Measurements from ENCODE around the gene PNPLA3.
"Not testable (repeated sequence)": the region's sequence is repeated elsewhere in the genome, so short reads cannot be mapped to it uniquely, and the experiment has no call there.

PNPLA3 gene

GRCh38 chr22:43889201-43889859 is 34.3 kb upstream of the PNPLA3 start:
- no peak for DNase-seq

- DNase-seq: peak in 9 of 56 donors; percentile 5 to 45 (median 23)
Measured at GRCh38 chr22:43889860-43890253, 33.7 kb upstream of the PNPLA3 start.

- DNase-seq: peak in 2 of 56 donors; percentile 3 to 51
Measured at GRCh38 chr22:43890901-43891331, 32.7 kb upstream of the PNPLA3 start.

GRCh38 chr22:43891360-43892182 is 32.0 kb upstream of the PNPLA3 start, which contains the start of gene PNPLA5:
TSS of gene PNPLA5 (minus strand) at chr22:43892013. CDS start at chr22:43891880, 133 bp downstream.
- DNase-seq: peak in 27 of 56 donors; percentile 5 to 81 (median 29)

- DNase-seq: no peak
Measured at GRCh38 chr22:43892183-43892894, 31.3 kb upstream of the PNPLA3 start.

GRCh38 chr22:43893266-43893665 is 30.3 kb upstream of the PNPLA3 start:
- no peak for DNase-seq

- no peak for DNase-seq
Measured at GRCh38 chr22:43894122-43894521, 29.5 kb upstream of the PNPLA3 start.

GRCh38 chr22:43895986-43896645 is 27.5 kb upstream of the PNPLA3 start:
- no peak for DNase-seq

GRCh38 chr22:43897751-43898261 is 25.8 kb upstream of the PNPLA3 start:
- peak in 34 of 56 donors; percentile 8 to 81 (median 49) for DNase-seq

GRCh38 chr22:43900206-43900605 is 23.4 kb upstream of the PNPLA3 start:
- no peak for DNase-seq

GRCh38 chr22:43901976-43902643 is 21.5 kb upstream of the PNPLA3 start:
- no peak for DNase-seq

- DNase-seq: not testable (repeated sequence)
Measured at GRCh38 chr22:43903033-43903432, 20.6 kb upstream of the PNPLA3 start.

GRCh38 chr22:43904412-43904811 is 19.2 kb upstream of the PNPLA3 start:
- DNase-seq: peak in 3 of 56 donors; percentile 25 to 29 (median 26)

- no peak for DNase-seq
Measured at GRCh38 chr22:43905681-43906080, 17.9 kb upstream of the PNPLA3 start.

- no peak for DNase-seq
Measured at GRCh38 chr22:43909708-43910107, 13.9 kb upstream of the PNPLA3 start.

- no peak for DNase-seq
Measured at GRCh38 chr22:43910178-43910695, 13.4 kb upstream of the PNPLA3 start.

- DNase-seq: no peak
Measured at GRCh38 chr22:43911351-43911750, 12.3 kb upstream of the PNPLA3 start.

GRCh38 chr22:43917521-43917920 is 6.1 kb upstream of the PNPLA3 start:
- no peak for DNase-seq

- no peak for DNase-seq
Measured at GRCh38 chr22:43919106-43919973, 4.3 kb upstream of the PNPLA3 start.

All from nucleus accumbens (tissue), 56 donors.